Measurements from ENCODE around the gene CPSF4.

CPSF4 gene

DNA sequence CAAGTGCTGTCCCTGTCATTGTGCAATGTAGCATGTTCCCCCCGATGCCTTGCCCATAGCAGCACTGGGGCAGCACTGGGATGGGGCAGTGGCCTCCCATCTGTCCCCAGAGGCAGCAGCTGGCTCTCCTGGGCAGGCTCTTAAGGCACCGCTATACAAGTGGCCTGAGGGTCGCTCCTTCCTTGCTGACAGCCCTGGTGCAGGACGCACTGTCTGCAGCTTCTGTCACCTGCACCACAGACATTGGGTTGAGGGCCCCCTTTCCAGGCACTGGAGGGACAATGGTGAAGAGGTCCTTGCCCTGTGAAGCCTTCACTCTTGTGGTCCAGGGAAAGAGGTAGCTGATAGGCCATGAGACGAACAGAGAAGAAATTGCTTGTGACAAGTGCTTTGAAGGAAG is 10.6 kb downstream of the CPSF4 start:
- DNase-seq = no peak

DNA sequence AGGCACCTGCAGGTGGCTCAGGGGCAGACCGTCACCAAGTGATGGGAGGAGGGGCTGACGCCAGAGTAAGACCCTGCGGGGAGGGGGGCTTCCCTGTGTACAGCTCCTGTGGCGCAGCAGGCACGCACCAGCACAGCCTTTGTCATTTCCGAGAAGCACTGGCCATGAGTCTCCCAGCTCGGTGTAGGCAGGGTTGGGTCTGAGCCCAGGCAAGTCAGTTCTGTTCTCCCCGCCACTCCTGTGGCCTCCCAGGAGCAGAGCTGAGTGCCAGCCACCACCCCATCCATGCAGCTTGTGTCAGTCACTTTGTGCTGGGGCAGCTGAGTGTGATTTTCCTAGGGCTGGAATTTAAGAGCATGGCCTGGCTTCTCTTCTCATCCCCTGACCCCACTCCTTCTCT is 13.2 kb downstream of the CPSF4 start:
- no peak for DNase-seq

DNA sequence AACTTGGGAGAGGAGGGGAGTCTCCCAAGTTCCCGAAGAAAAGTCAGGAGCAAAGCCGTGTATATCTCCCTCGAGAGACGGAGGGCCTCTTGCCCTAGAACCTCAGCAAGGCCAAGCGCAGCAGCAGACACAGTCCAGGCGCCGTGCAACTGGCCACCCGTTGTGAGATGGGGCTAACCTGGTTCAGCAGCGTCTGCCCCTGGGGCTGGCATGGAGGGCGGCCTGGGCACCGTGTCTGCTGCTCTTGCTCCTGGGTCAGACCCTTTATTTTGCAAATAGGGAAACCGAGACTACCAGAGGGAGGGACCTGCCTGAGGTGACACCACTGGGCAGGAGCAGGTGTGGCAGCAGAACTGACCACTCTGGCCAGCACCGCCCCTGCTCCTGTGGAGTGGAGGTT is 13.8 kb downstream of the CPSF4 start:
- DNase-seq = no peak

DNA sequence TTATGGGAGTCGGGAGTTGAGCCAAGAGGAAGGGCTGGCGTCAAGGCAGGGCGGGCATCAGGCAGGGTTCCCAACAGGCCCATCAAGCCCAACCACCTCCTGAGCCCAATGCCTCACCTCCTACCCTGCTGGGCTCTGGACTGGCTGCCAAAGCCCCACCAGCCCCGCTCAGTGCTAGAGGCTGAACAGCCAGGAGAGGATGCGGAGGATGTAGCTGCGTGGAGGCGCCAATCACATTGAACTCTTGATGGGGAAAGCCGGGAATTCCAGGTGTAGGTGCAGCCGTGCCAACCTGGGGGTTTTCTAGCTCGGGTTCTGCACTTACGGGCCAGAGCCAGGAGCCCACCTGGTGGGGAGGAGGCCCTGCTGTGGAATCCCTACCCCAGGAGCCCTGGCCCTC is 14.4 kb downstream of the CPSF4 start:
- no peak for DNase-seq

DNA sequence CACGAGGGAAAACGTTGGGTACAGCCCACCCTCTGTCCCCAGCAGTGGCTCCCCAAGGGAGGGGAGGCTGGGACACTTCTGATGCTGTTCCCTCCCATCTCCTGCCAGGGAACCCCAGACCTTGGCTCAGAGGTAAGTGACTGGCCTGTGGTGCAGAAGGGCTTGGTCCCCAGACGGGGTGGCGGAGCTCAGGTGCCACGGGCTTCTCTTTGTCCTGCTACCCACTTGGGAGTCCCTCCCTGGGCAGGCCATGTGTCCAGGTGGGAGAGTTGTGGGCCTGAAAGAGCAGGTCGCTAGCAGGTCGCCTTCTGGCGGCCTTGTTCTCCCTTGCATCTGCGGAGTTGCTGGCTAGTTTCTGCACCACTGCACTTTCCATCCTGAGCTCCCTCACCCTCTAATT is 17.1 kb downstream of the CPSF4 start:
- DNase-seq = no peak

DNA sequence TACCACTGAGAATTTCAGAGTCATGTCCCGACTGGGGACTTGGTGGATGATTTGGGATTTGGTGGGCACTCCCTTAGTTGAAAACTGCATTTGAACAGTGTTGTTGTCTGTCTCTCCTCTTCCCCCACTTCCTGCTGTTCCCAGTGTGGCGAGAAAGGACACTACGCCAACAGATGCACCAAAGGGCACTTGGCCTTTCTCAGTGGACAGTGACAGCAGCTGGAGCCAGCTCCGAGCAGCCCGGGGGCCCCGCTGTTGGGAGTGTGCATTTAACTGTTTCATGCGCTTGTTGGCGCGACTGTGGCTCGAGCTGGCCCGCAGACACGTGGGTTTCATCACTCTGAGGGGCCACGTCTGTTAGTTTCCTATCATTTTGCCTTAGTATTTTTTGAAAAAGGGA is 17.5 kb downstream of the CPSF4 start:
- DNase-seq = no peak

GRCh38 chr7:99457050-99457649 is 18.4 kb downstream of the CPSF4 start:
- no peak for DNase-seq

- no peak for DNase-seq
Measured at GRCh38 chr7:99457650-99458493, 19.1 kb downstream of the CPSF4 start.

DNA sequence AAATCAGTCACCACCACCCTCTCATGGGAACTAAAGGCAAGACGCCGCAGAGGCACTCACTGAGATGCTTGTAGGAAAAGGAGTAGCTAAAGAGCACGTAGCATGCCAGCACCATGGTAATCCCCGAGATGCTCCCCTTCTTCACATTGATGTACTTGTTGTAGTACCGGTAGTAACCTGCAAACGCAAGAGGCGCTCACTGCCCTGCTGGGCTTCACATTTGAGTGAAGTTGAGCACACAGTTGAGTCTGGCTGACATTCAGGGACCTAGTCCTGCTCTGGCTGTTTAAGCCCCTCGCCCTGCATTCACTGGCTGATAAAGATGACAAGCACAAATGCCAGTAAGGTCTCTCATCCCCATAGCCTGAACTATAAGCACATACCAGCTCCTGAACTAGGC is 20.3 kb downstream of the CPSF4 start:
- peak; percentile 4 for DNase-seq

GRCh38 chr7:99460651-99461050 is 21.9 kb downstream of the CPSF4 start:
- no peak for DNase-seq

GRCh38 chr7:99461221-99461620 is 22.5 kb downstream of the CPSF4 start:
- DNase-seq = no peak

DNA sequence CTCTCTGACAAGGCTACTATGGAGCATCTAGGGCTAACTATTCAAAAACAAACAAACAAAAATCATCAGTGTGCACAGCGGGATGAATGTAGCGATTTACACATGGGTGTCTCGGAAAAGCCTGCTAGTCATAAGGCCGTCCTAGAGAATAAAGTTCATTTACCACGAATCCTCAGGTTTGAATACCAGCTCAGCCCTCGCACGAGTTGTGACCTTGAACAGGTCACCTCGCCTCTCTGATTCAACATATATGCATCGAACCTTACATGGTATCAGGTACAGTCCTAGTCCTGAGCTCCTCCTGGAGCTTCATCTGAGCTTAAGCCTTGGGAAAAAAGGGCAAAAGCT is 26.7 kb downstream of the CPSF4 start:
- DNase-seq = no peak

- DNase-seq = no peak
Measured at GRCh38 chr7:99468336-99468918, 29.7 kb downstream of the CPSF4 start.

- no peak for DNase-seq
Measured at GRCh38 chr7:99469381-99470065, 30.8 kb downstream of the CPSF4 start.

- peak; percentile 85 for DNase-seq
Measured at GRCh38 chr7:99472561-99473314, 34.0 kb downstream of the CPSF4 start, which contains the start of gene ZNF789. TSS of gene ZNF789 (plus strand) at chr7:99472890. CDS start at chr7:99476457, 3,567 bp downstream.

GRCh38 chr7:99473315-99473596 is 34.5 kb downstream of the CPSF4 start:
- peak; percentile 14 for DNase-seq

- DNase-seq = no peak
Measured at GRCh38 chr7:99476107-99476506, 37.4 kb downstream of the CPSF4 start.

DNA sequence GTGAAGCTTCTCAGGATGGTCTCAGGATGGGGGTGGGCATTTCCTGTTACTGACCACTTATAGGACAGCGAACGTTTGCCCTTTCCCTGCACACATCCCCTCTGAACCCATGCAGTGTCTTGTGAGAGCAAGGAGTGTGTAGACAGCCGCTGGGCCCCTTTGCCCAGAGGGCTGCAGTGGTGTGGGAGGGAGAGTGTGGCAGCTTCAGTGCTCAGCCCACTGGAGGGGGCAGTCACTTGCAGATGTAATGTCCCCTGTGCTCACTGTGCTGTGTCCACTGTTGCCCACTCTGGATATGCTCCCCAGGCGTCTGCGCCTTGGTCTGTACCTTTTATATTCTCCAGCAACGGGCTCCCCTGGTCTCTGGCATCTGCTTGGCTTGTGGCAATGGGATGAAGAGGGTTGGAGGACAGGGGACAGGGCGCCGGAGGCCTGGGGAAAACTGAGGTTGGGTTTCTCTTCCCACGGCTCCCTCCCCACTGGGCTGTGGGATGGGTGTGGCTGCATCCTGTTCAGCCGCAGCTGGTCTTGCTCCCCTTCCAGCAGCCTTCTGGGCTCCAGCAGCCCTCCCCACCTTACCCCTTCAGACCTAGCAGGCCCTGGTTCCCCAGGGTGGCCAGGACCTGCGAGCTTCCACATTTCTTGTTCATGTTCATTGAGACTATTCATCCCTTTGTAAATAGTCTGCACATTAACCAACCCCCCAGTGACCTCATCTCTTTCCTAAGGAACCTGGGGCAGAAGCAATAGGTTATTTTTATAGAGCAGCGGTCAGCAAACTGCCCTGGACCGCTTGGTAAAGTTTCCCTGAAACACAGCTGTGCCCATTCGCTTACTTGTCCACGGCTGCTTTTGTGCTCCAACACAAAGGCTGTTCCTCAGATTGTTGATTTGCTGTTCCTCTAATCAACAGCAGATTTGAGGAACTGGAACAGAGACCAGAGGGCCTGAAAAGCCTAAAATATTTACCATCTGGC is 40.0 kb downstream of the CPSF4 start:
- no peak for DNase-seq

GRCh38 chr7:99485094-99485493 is 46.4 kb downstream of the CPSF4 start:
- DNase-seq = no peak

- DNase-seq = no peak
Measured at GRCh38 chr7:99489235-99489634, 50.5 kb downstream of the CPSF4 start.

DNA sequence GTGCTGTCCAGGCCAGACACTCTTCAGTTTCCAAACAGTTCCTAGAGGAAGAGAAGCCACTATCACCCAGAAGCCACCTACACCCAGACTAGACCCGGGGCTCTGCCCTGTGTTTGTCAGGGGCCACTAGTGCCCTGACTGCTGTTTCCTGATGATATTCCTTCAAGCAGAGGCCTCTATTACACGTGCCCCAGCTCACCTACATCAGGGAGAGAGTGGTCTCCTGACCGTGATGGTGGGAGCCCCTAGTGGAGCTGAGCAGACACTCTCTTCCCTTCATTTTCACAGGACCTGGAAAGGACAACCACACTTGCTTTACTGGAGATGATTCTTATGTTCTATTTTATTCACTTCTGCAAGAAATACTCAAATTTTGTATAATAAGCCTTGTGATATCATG is 52.1 kb downstream of the CPSF4 start:
- no peak for DNase-seq

GRCh38 chr7:99493823-99494222 is 55.1 kb downstream of the CPSF4 start:
- no peak for DNase-seq

Data from SHP77 treated with DMSO at 0.1 percent for 48 hours (cell line).